Measurements from ENCODE around the gene NRP1.

Gene NRP1

GRCh38 chr10:33335801-33336581 is 1.5 kb upstream of the NRP1 start:
- Mint-ChIP-seq H3K27ac (no peak overlapping the region), H3K27me3 (peaks cover 64% of the 10 kb centered on the region), H3K36me3 (ENCODE audit: low read depth) (no peaks in the 10 kb centered on the region), H3K4me1 (peaks cover 23% of the 10 kb centered on the region), H3K4me3 (peak overlapping the region; percentile 59), H3K9me3 (no peaks in the 10 kb centered on the region)
- DNase-seq (peak; percentile 5), ATAC-seq (no peak)

- Mint-ChIP-seq H3K4me1 (peaks cover 28% of the 10 kb centered on the region), H3K4me3 (no peak overlapping the region), H3K27me3 (peaks cover 66% of the 10 kb centered on the region), H3K27ac (no peak overlapping the region), H3K36me3 (ENCODE audit: low read depth) (no peaks in the 10 kb centered on the region), H3K9me3 (no peaks in the 10 kb centered on the region)
- DNase-seq (no peak), ATAC-seq (no peak)
These were observed 1.0 kb upstream of the NRP1 start for GRCh38 chr10:33335551-33335800.

GRCh38 chr10:33334805-33335550 is 511 bp upstream of the NRP1 start:
- H3K36me3 Mint-ChIP-seq (ENCODE audit: low read depth) = no peaks in the 10 kb centered on the region
- H3K9me3 Mint-ChIP-seq = no peaks in the 10 kb centered on the region
- peak; percentile 56 for DNase-seq
- H3K27ac Mint-ChIP-seq = no peak overlapping the region
- H3K27me3 Mint-ChIP-seq = peaks cover 69% of the 10 kb centered on the region
- ATAC-seq = peak; percentile 60
- peak overlapping the region; percentile 76 for H3K4me3 Mint-ChIP-seq
- H3K4me1 Mint-ChIP-seq = peaks cover 32% of the 10 kb centered on the region

- Mint-ChIP-seq H3K9me3 (no peaks in the 10 kb centered on the region), H3K4me1 (peaks cover 32% of the 10 kb centered on the region), H3K4me3 (peak overlapping the region; percentile 76), H3K36me3 (ENCODE audit: low read depth) (no peaks in the 10 kb centered on the region), H3K27me3 (peaks cover 70% of the 10 kb centered on the region), H3K27ac (no peak overlapping the region)
- DNase-seq (peak; percentile 22), ATAC-seq (peak; percentile 26)
These were observed 986 bp downstream of the NRP1 start for GRCh38 chr10:33333260-33334101.

DNA sequence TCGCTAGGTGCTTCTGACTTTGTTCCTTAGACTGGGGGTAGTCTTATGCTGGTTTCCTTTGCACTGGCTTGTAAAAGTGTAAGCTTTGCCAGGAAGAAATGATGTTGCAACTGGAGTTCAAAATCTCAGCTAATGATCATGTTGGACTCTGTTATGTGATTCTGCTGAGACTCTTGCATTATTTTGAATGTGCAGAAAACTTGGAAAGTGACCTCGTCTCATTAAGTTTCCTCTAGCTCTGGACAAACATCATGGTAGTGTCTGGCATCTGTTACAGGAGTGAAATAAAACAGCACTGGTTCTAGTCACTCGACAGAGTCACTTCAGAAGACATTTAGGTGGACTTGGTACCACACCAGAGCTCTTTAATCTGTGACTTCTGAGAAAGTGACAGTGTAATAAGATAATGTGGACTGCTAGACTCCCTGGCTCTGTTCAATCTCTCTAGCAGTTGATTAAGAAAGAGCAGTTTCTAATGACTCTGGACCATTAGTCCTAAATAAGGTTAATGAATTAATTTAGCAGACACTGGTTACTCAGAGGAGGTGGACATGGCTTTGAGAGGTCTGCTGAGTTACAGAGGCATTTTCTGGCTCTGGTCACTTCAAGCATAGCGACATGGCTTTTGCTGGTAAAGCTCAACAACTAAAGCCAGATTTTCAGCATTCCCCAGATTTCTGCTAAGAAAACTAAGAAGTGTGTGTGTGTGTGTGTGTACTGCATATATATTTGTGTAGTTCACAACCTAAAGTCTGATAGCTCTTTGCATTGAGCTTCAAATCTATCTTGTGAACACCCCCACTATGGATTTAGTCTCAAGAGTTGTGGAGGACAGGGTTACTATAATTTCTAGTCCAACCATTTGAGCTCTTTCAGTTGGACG is 2.0 kb downstream of the NRP1 start:
- H3K4me1 Mint-ChIP-seq = peaks cover 32% of the 10 kb centered on the region
- H3K9me3 Mint-ChIP-seq = no peaks in the 10 kb centered on the region
- ATAC-seq = no peak
- DNase-seq = no peak
- H3K4me3 Mint-ChIP-seq = peak overlapping the region; percentile 76
- H3K27me3 Mint-ChIP-seq = peaks cover 67% of the 10 kb centered on the region
- no peaks in the 10 kb centered on the region for H3K36me3 Mint-ChIP-seq (ENCODE audit: low read depth)
- no peak overlapping the region for H3K27ac Mint-ChIP-seq

DNA sequence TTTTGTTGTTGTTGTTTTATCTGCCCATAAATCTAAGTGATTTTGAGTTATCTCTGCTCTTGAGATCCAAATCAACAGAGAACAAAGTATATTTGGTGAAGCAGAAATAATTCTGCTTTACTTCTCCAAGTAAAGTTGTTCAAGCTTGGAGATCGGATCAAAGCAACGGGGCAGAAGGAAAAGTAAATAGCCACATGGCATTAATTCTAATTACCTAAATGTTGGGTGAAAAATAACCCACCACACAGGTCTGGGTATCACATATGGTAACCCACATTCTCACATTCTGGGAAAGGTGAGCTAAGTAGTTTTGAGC is 3.1 kb downstream of the NRP1 start:
- Mint-ChIP-seq H3K27ac (no peak overlapping the region), H3K4me3 (no peak overlapping the region), H3K9me3 (no peaks in the 10 kb centered on the region), H3K36me3 (ENCODE audit: low read depth) (no peaks in the 10 kb centered on the region), H3K4me1 (peaks cover 28% of the 10 kb centered on the region), H3K27me3 (peaks cover 63% of the 10 kb centered on the region)
- DNase-seq (no peak), ATAC-seq (no peak)

- H3K4me1 Mint-ChIP-seq = peaks cover 25% of the 10 kb centered on the region
- peak; percentile 47 for ATAC-seq
- H3K9me3 Mint-ChIP-seq = no peaks in the 10 kb centered on the region
- H3K27ac Mint-ChIP-seq = no peak overlapping the region
- H3K36me3 Mint-ChIP-seq (ENCODE audit: low read depth) = no peaks in the 10 kb centered on the region
- peak; percentile 84 for DNase-seq
- no peak overlapping the region for H3K4me3 Mint-ChIP-seq
- peaks cover 63% of the 10 kb centered on the region for H3K27me3 Mint-ChIP-seq
These were observed 3.7 kb downstream of the NRP1 start for GRCh38 chr10:33330543-33331378.

DNA sequence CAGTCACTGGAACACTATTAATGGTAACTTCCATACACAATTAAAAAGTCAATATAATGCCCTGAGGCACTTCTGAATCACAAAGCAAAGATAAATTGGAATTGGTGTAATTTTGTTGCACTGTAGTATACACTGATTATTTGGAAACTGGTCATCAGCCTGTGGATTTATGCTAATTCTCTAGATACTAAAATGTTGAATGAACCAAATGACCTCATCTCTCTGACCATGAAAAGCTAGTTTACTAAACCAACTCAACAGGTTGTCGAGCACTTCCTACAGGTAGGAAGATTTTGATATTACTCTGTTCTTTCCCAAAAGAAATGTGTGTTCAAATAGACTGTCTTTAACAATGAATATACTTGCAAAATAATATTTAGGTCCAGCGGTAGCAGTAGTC is 5.3 kb downstream of the NRP1 start:
- H3K4me3 Mint-ChIP-seq = no peak overlapping the region
- H3K27ac Mint-ChIP-seq = no peak overlapping the region
- no peaks in the 10 kb centered on the region for H3K36me3 Mint-ChIP-seq (ENCODE audit: low read depth)
- H3K27me3 Mint-ChIP-seq = peaks cover 65% of the 10 kb centered on the region
- no peaks in the 10 kb centered on the region for H3K9me3 Mint-ChIP-seq
- peaks cover 23% of the 10 kb centered on the region for H3K4me1 Mint-ChIP-seq
- DNase-seq (no peak), ATAC-seq (no peak)

- no peak overlapping the region for H3K4me3 Mint-ChIP-seq
- no peak for DNase-seq
- H3K27ac Mint-ChIP-seq = no peak overlapping the region
- no peaks in the 10 kb centered on the region for H3K36me3 Mint-ChIP-seq (ENCODE audit: low read depth)
- peaks cover 16% of the 10 kb centered on the region for H3K4me1 Mint-ChIP-seq
- no peaks in the 10 kb centered on the region for H3K9me3 Mint-ChIP-seq
- ATAC-seq = no peak
- H3K27me3 Mint-ChIP-seq = peaks cover 58% of the 10 kb centered on the region
These were observed 6.2 kb downstream of the NRP1 start for GRCh38 chr10:33328253-33328652.

- no peak for DNase-seq
- peaks cover 12% of the 10 kb centered on the region for H3K4me1 Mint-ChIP-seq
- ATAC-seq = no peak
- peaks cover 53% of the 10 kb centered on the region for H3K27me3 Mint-ChIP-seq
- H3K27ac Mint-ChIP-seq = no peak overlapping the region
- H3K36me3 Mint-ChIP-seq (ENCODE audit: low read depth) = no peaks in the 10 kb centered on the region
- no peak overlapping the region for H3K4me3 Mint-ChIP-seq
- H3K9me3 Mint-ChIP-seq = no peaks in the 10 kb centered on the region
These were observed 6.7 kb downstream of the NRP1 start for GRCh38 chr10:33327751-33328150.

GRCh38 chr10:33326933-33327332 is 7.5 kb downstream of the NRP1 start:
- Mint-ChIP-seq H3K36me3 (ENCODE audit: low read depth) (no peaks in the 10 kb centered on the region), H3K9me3 (no peaks in the 10 kb centered on the region), H3K4me3 (no peak overlapping the region), H3K4me1 (peaks cover 12% of the 10 kb centered on the region), H3K27me3 (peaks cover 45% of the 10 kb centered on the region), H3K27ac (no peak overlapping the region)
- no peak for DNase-seq
- ATAC-seq = no peak

DNA sequence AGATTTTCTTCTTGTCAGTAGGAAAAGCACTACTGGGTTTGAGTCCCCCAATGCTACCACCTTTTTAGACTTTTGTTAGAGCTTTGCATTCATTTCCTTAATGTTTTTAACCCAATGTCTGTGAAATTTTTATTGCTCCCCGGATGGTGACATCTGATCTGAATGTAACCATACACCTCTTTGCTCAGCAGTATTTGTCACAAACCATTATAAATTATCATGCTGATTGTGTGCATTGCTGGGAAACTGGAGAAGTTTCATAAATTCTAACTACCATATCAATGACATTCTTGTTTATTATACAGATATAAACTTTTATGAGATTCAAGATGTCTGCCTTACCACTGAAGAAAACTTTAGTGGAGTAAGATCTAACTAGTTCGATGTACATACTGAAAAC is 8.5 kb downstream of the NRP1 start:
- Mint-ChIP-seq H3K27me3 (peaks cover 35% of the 10 kb centered on the region), H3K4me1 (peaks cover 8% of the 10 kb centered on the region), H3K36me3 (ENCODE audit: low read depth) (no peaks in the 10 kb centered on the region), H3K4me3 (no peak overlapping the region), H3K27ac (no peak overlapping the region), H3K9me3 (no peaks in the 10 kb centered on the region)
- no peak for DNase-seq
- no peak for ATAC-seq

DNA sequence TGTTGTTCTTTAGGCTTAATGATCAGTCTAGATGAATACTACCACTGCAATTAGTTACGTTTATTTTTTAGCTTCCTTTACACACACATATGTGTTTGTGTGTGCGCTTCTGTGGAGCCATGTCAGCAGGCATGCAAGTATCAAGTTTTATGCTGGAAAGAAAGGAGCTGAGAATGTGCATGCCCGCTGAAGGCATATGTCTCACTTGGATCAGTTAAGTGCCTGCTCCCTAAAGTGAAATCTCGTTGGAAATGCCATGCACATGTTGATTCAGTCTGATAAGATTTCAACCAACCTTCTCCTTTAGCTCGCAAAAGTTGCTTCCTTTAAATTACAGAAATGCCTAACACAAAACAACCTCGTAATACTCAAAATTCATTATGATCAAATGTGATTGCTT is 10.7 kb downstream of the NRP1 start:
- H3K27me3 Mint-ChIP-seq = peaks cover 21% of the 10 kb centered on the region
- DNase-seq (no peak), ATAC-seq (no peak)
- no peak overlapping the region for H3K27ac Mint-ChIP-seq
- peaks cover 3% of the 10 kb centered on the region for H3K9me3 Mint-ChIP-seq
- no peaks in the 10 kb centered on the region for H3K4me1 Mint-ChIP-seq
- no peaks in the 10 kb centered on the region for H3K36me3 Mint-ChIP-seq (ENCODE audit: low read depth)
- no peak overlapping the region for H3K4me3 Mint-ChIP-seq

All from activated naive CD8-positive, alpha-beta T cell treated with anti-CD3 and anti-CD28 coated beads, Interleukin-2, amount 50 U/mL, for 24 hours (primary cell).